Neural progenitor cell (in vitro differentiated cells): ENCODE measurements around the gene S100A5. TPM values are rescaled to one million over a fixed set of nuclear protein-coding genes. Genes with fewer than 3 reads are reported as not detected.

Experiments
- DNase-seq: peaks from one replicate; pipeline ENCODE4 v3.0.0-alpha.2; 2016; ENCODE audit warnings: low spot score
- H2AFZ ChIP-seq: fragments of 200-600 bp; sonication (generic); replicated peaks from 2 replicates; pipeline ENCODE4 v1.6.1; 2016; ENCODE audit warnings: antibody characterized with exemption
- H3F3A ChIP-seq: fragments of 200-600 bp; sonication (generic); 2 replicates; pipeline ENCODE4 v1.6.1; 2016; ENCODE audit warnings: antibody characterized with exemption, low read depth
- H3K27ac ChIP-seq: fragments of 200-600 bp; sonication (generic); 2 replicates; pipeline ENCODE4 v1.5.1; 2016; ENCODE audit warnings: mild to moderate bottlenecking
- H3K27me3 ChIP-seq: fragments of 200-600 bp; sonication (generic); 2 replicates; pipeline ENCODE4 v1.6.1; 2016; ENCODE audit warnings: mild to moderate bottlenecking, moderate library complexity
- H3K36me3 ChIP-seq: fragments of 200-600 bp; sonication (generic); 2 replicates; pipeline ENCODE4 v1.5.1; 2016
- H3K4me1 ChIP-seq: fragments of 200-600 bp; sonication (generic); 2 replicates; pipeline ENCODE4 v1.6.1; 2016; ENCODE audit warnings: mixed run types
- H3K4me2 ChIP-seq: fragments of 200-600 bp; sonication (generic); 2 replicates; pipeline ENCODE4 v1.6.1; 2016
- H3K4me3 ChIP-seq: fragments of 200-600 bp; sonication (generic); 2 replicates; pipeline ENCODE4 v1.5.1; 2016
- H3K79me2 ChIP-seq: fragments of 200-600 bp; sonication (generic); 2 replicates; pipeline ENCODE4 v1.6.1; 2016; ENCODE audit warnings: low read depth
- H3K9ac ChIP-seq: fragments of 200-600 bp; sonication (generic); 2 replicates; pipeline ENCODE4 v1.6.1; 2016
- H3K9me3 ChIP-seq: fragments of 200-600 bp; sonication (generic); 2 replicates; pipeline ENCODE4 v1.5.1; 2016; ENCODE audit warnings: low read depth
- H4K20me1 ChIP-seq: fragments of 200-600 bp; sonication (generic); 2 replicates; pipeline ENCODE4 v1.6.1; 2016; ENCODE audit warnings: low read depth
- H3K27ac Mint-ChIP-seq: 3 replicates; pipeline ENCODE4 v1.8.0; 2021; ENCODE audit warnings: mixed read lengths
- H3K27me3 Mint-ChIP-seq: 2 replicates; pipeline ENCODE4 v1.8.0; 2022; ENCODE audit warnings: low read depth, mild to moderate bottlenecking, inconsistent platforms, moderate library complexity, mixed read lengths; ENCODE audit not compliant: insufficient read depth
- H3K36me3 Mint-ChIP-seq: 3 replicates; pipeline ENCODE4 v1.8.0; 2021; ENCODE audit warnings: mixed read lengths
- H3K4me1 Mint-ChIP-seq: 3 replicates; pipeline ENCODE4 v1.8.0; 2021; ENCODE audit warnings: mixed read lengths
- H3K4me3 Mint-ChIP-seq: 3 replicates; pipeline ENCODE4 v1.8.0; 2021; ENCODE audit warnings: mild to moderate bottlenecking, moderate library complexity, mixed read lengths
- H3K9me3 Mint-ChIP-seq: 3 replicates; pipeline ENCODE4 v1.8.0; 2020; ENCODE audit warnings: mixed read lengths
- CTCF ChIP-seq: fragments of 200-600 bp; sonication (generic); IDR thresholded peaks from 2 replicates; pipeline ENCODE4 v1.5.1; 2017; ENCODE audit warnings: antibody characterized with exemption, mild to moderate bottlenecking
- EZH2 ChIP-seq: fragments of 200-600 bp; sonication (generic); IDR thresholded peaks from 2 replicates; pipeline ENCODE4 v1.6.1; 2017; ENCODE audit warnings: antibody characterized with exemption, mild to moderate bottlenecking, moderate library complexity
- EZH2phosphoT487 ChIP-seq: fragments of 200-600 bp; sonication (generic); IDR thresholded peaks from 2 replicates; pipeline ENCODE4 v1.6.1; 2017; ENCODE audit warnings: antibody characterized with exemption
- total RNA-seq: library from RNA; depleted of rRNA; stranded (reverse); fragments of >200 nt; gene quantifications from 2 replicates; pipeline ENCODE4 v1.2.3, GENCODE V29; 2015; ENCODE audit warnings: low replicate concordance

Gene S100A5
- total RNA-seq, 1 donor from 2014 or later: not detected

- Histone ChIP-seq H3K27ac (no peak overlapping the region), H3K9me3 (no peaks in the 10 kb centered on the region), H3K4me1 (no peaks in the 10 kb centered on the region), H3K4me3 (no peak overlapping the region), H3F3A (peaks cover 3% of the 10 kb centered on the region), H4K20me1 (no peaks in the 10 kb centered on the region), H2AFZ (no peak overlapping the region), H3K27me3 (peaks cover 6% of the 10 kb centered on the region), H3K36me3 (no peaks in the 10 kb centered on the region), H3K4me2 (no peak overlapping the region), H3K9ac (no peak overlapping the region), H3K79me2 (no peaks in the 10 kb centered on the region)
- H3K27ac Mint-ChIP-seq: no peak overlapping the region
- peaks cover 5% of the 10 kb centered on the region for H3K4me1 Mint-ChIP-seq
- no peaks in the 10 kb centered on the region for H3K36me3 Mint-ChIP-seq
- H3K27me3 Mint-ChIP-seq: no peaks in the 10 kb centered on the region
- no peak for DNase-seq
- no peak for TF ChIP-seq EZH2
- no peak for TF ChIP-seq EZH2phosphoT487
- peak; percentile 5 for TF ChIP-seq CTCF
- H3K9me3 Mint-ChIP-seq: no peaks in the 10 kb centered on the region
- H3K4me3 Mint-ChIP-seq: no peak overlapping the region
Measured at GRCh38 chr1:153513023-153513422, 27.7 kb downstream of the S100A5 start.

GRCh38 chr1:153510984-153511410 is 29.7 kb downstream of the S100A5 start:
- H2AFZ ChIP-seq: peak overlapping the region; percentile 85
- H3K4me3 ChIP-seq: no peak overlapping the region
- Mint-ChIP-seq H3K27me3 (peaks cover 3% of the 10 kb centered on the region), H3K27ac (no peak overlapping the region), H3K9me3 (no peaks in the 10 kb centered on the region), H3K4me1 (peaks cover 10% of the 10 kb centered on the region), H3K4me3 (no peak overlapping the region), H3K36me3 (no peaks in the 10 kb centered on the region)
- peaks cover 6% of the 10 kb centered on the region for H3K27me3 ChIP-seq
- no peaks in the 10 kb centered on the region for H4K20me1 ChIP-seq
- no peaks in the 10 kb centered on the region for H3K36me3 ChIP-seq
- H3K4me1 ChIP-seq: no peaks in the 10 kb centered on the region
- no peak overlapping the region for H3K27ac ChIP-seq
- no peaks in the 10 kb centered on the region for H3K9me3 ChIP-seq
- H3K79me2 ChIP-seq: no peaks in the 10 kb centered on the region
- peak; percentile 96 for TF ChIP-seq CTCF
- no peak for TF ChIP-seq EZH2
- no peak overlapping the region for H3K9ac ChIP-seq
- peaks cover 3% of the 10 kb centered on the region for H3F3A ChIP-seq
- no peak overlapping the region for H3K4me2 ChIP-seq
- peak; percentile 92 for DNase-seq

- no peaks in the 10 kb centered on the region for H3K9me3 Mint-ChIP-seq
- H3K27ac Mint-ChIP-seq: no peak overlapping the region
- Histone ChIP-seq H3K4me3 (no peak overlapping the region), H3K4me1 (no peaks in the 10 kb centered on the region), H3K36me3 (no peaks in the 10 kb centered on the region), H4K20me1 (no peaks in the 10 kb centered on the region), H3K9ac (no peak overlapping the region), H2AFZ (no peak overlapping the region), H3F3A (peaks cover 3% of the 10 kb centered on the region), H3K9me3 (no peaks in the 10 kb centered on the region), H3K79me2 (no peaks in the 10 kb centered on the region), H3K27me3 (peaks cover 6% of the 10 kb centered on the region), H3K4me2 (no peak overlapping the region), H3K27ac (no peak overlapping the region)
- H3K36me3 Mint-ChIP-seq: no peaks in the 10 kb centered on the region
- peaks cover 3% of the 10 kb centered on the region for H3K27me3 Mint-ChIP-seq
- H3K4me3 Mint-ChIP-seq: no peak overlapping the region
- TF ChIP-seq EZH2 (no peak), EZH2phosphoT487 (no peak), CTCF (peak; percentile 62)
- H3K4me1 Mint-ChIP-seq: peaks cover 10% of the 10 kb centered on the region
- DNase-seq: peak; percentile 60
Measured at GRCh38 chr1:153509729-153510354, 30.9 kb downstream of the S100A5 start.
